GM23338 (cell line): ENCODE measurements around the gene TMEM87B. TPM values are rescaled to one million over a fixed set of nuclear protein-coding genes. Genes with fewer than 3 reads are reported as not detected.

ENCODE experiments used
- ATAC-seq: fragments of 200-7000 bp; cut with Tn5 transposase; 3 replicates; pipeline ENCODE4 v1.9.1; 2020
- DNase-seq: peaks from one replicate; pipeline ENCODE4 v3.0.0-alpha.2; 2015; ENCODE audit warnings: low spot score
- H2AFZ ChIP-seq: fragments of 200-600 bp; sonication (generic); 2 replicates; pipeline ENCODE4 v1.8.0; 2016; ENCODE audit warnings: antibody characterized with exemption, mild to moderate bottlenecking, moderate library complexity
- H3F3A ChIP-seq: fragments of 200-600 bp; sonication (generic); replicated peaks from 2 replicates; pipeline ENCODE4 v1.8.0; 2017; ENCODE audit warnings: antibody characterized with exemption, mixed run types, low read depth
- H3K27ac ChIP-seq: fragments of 200-600 bp; sonication (generic); 2 replicates; pipeline ENCODE4 v1.6.1; 2016; ENCODE audit warnings: low read depth
- H3K27me3 ChIP-seq: fragments of 200-600 bp; sonication (generic); 2 replicates; pipeline ENCODE4 v1.8.0; 2016; ENCODE audit warnings: mild to moderate bottlenecking, mixed run types, moderate library complexity; ENCODE audit not compliant: insufficient read depth
- H3K36me3 ChIP-seq: fragments of 200-600 bp; sonication (generic); 2 replicates; pipeline ENCODE4 v1.8.0; 2016; ENCODE audit warnings: mild to moderate bottlenecking; ENCODE audit not compliant: insufficient read depth
- H3K4me1 ChIP-seq: fragments of 200-600 bp; sonication (generic); 2 replicates; pipeline ENCODE4 v1.8.0; 2016; ENCODE audit warnings: mild to moderate bottlenecking, moderate library complexity; ENCODE audit not compliant: insufficient read depth
- H3K4me2 ChIP-seq: fragments of 200-600 bp; sonication (generic); 2 replicates; pipeline ENCODE4 v1.7.1; 2017; ENCODE audit warnings: mixed run types
- H3K4me3 ChIP-seq: fragments of 200-600 bp; sonication (generic); 2 replicates; pipeline ENCODE4 v1.6.1; 2016; ENCODE audit warnings: mixed run types
- H3K79me2 ChIP-seq: fragments of 200-600 bp; sonication (generic); replicated peaks from 2 replicates; pipeline ENCODE4 v1.8.0; 2017; ENCODE audit warnings: mild to moderate bottlenecking; ENCODE audit not compliant: insufficient read depth
- H3K9me2 ChIP-seq: fragments of 200-600 bp; sonication (generic); 2 replicates; pipeline ENCODE4 v1.8.0; 2017; ENCODE audit not compliant: insufficient read depth
- H4K20me1 ChIP-seq: fragments of 200-600 bp; sonication (generic); replicated peaks from 2 replicates; pipeline ENCODE4 v1.8.0; 2017; ENCODE audit warnings: mild to moderate bottlenecking; ENCODE audit not compliant: insufficient read depth
- H3K27ac Mint-ChIP-seq: 2 replicates; pipeline ENCODE4 v1.8.0; 2020; ENCODE audit warnings: inconsistent platforms, mild to moderate bottlenecking, moderate library complexity, mixed read lengths
- H3K27me3 Mint-ChIP-seq: 3 replicates; pipeline ENCODE4 v1.8.0; 2022; ENCODE audit warnings: low read depth, mild to moderate bottlenecking, moderate library complexity, mixed read lengths, inconsistent platforms; ENCODE audit not compliant: insufficient read depth, poor library complexity
- H3K36me3 Mint-ChIP-seq: 3 replicates; pipeline ENCODE4 v1.8.0; 2021; ENCODE audit warnings: low read depth, mild to moderate bottlenecking, inconsistent platforms, moderate library complexity, mixed read lengths
- H3K4me1 Mint-ChIP-seq: 3 replicates; pipeline ENCODE4 v1.8.0; 2020; ENCODE audit warnings: mild to moderate bottlenecking, inconsistent platforms, mixed read lengths
- H3K4me3 Mint-ChIP-seq: 3 replicates; pipeline ENCODE4 v1.8.0; 2021; ENCODE audit warnings: moderate library complexity, mild to moderate bottlenecking, inconsistent platforms, mixed read lengths
- H3K9me3 Mint-ChIP-seq: 3 replicates; pipeline ENCODE4 v1.8.0; 2020; ENCODE audit warnings: moderate library complexity, mild to moderate bottlenecking, inconsistent platforms, mixed read lengths
- CREB1 ChIP-seq: fragments of 250-450 bp; sonication (Bioruptor Pico); IDR thresholded peaks from 2 replicates; pipeline ENCODE4 v1.5.0; 2020; ENCODE audit warnings: low read depth, mild to moderate bottlenecking, moderate library complexity
- EZH2phosphoT487 ChIP-seq: fragments of 200-600 bp; sonication (generic); IDR thresholded peaks from one replicate; pipeline ENCODE4 v1.8.1; 2018; ENCODE audit warnings: antibody characterized with exemption; ENCODE audit not compliant: unreplicated experiment
- STAT1 ChIP-seq: IDR thresholded peaks from one replicate; pipeline ENCODE4 v1.6.1; 2016; ENCODE audit warnings: antibody characterized with exemption; ENCODE audit not compliant: unreplicated experiment
- ZNF331 ChIP-seq: fragments of 250-450 bp; sonication (Bioruptor Pico); IDR thresholded peaks from 2 replicates; pipeline ENCODE4 v1.5.0; 2020; ENCODE audit warnings: low read depth, mild to moderate bottlenecking, moderate library complexity
- polyA plus RNA-seq: library from polyadenylated mRNA; unstranded; fragments of >200 nt; fragmentation: Nextera tagmentation; extraction: Ambion mirVana; gene quantifications from 2 replicates; pipeline ENCODE4 v1.2.1, GENCODE V29; 2016
- total RNA-seq: library from RNA; depleted of rRNA; stranded (reverse); fragments of >200 nt; shearing (Covaris generic); gene quantifications from 2 replicates; pipeline ENCODE4 v1.2.3, GENCODE V29; 2014
- TF ChIP-seq, protein P1 (sequence below), 2 experiments: fragments of 200-600 bp in 1 of 2; sonication (generic) in 1 of 2; conservative IDR thresholded peaks; 2 replicates each; pipeline versions ENCODE4 v1.5.1 to v1.6.1; 2016 to 2017; ENCODE audit warnings: antibody characterized with exemption in 2 of 2, low read depth in 2 of 2, mild to moderate bottlenecking in 2 of 2, moderate library complexity in 1 of 2
- TF ChIP-seq, protein P2 (sequence below): fragments of 250-450 bp; sonication (Bioruptor Pico); IDR thresholded peaks from 2 replicates; pipeline ENCODE4 v1.5.0; 2020; ENCODE audit warnings: mild to moderate bottlenecking, moderate library complexity

TMEM87B gene
- total and polyA plus RNA-seq, 2 experiments from 2014 or later: 7.0 to 15.4 TPM

DNA sequence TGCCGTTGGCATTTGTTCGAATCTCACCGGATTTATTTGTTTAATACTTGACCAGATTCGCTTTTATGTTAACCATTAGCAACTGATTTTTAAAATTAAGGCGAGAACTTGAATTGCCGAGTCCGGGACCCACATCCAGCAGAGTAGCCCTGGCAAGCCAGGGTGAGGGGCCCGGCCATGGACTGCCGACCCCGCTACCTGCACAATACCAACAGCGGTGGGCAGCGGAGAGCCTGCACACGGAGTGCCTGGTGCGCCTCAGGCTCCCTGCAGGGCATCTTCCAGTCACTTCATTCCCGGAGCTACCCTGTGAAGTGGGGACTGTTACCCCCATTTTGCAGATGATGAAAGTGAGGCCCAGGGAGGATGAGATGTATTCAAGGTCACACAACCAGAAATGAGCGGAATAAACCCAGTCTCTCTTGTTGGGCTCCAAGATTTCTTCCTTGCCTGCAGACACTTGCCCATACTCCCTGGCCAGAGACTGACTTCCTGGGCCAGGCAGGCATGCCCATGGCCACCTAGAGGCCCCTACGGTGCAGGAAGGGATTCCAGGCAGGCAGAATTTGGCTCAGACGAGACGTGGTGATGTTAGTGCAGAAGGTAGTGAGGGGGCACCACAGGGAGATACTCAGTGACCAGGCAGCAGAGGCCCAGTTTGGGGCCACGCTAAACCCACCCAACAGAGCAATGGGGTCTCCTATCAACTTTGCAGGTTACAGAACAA is 86.0 kb downstream of the TMEM87B start:
- TF ChIP-seq STAT1 (no peak), ZNF331 (no peak)
- Histone ChIP-seq H2AFZ (peak overlapping the region; percentile 90), H3K27ac (no peak overlapping the region), H3K9me2 (no peaks in the 10 kb centered on the region), H3K36me3 (no peaks in the 10 kb centered on the region), H3K4me1 (peaks cover 9% of the 10 kb centered on the region), H3K4me2 (peak overlapping the region; percentile 95), H3K27me3 (peaks cover 64% of the 10 kb centered on the region), H3F3A (0 out of 2 replicates have a peak, but pooled peaks cover 3% of the 10 kb centered on the region), H3K79me2 (no peaks in the 10 kb centered on the region), H3K4me3 (peak overlapping the region; percentile 65), H4K20me1 (0 out of 2 replicates have a peak, but pooled peaks cover 2% of the 10 kb centered on the region)
- no peaks in the 10 kb centered on the region for H3K9me3 Mint-ChIP-seq
- peaks cover 52% of the 10 kb centered on the region for H3K27me3 Mint-ChIP-seq
- DNase-seq: no peak
- H3K36me3 Mint-ChIP-seq: no peaks in the 10 kb centered on the region; the same call in 2 of the 3 replicates
- H3K4me3 Mint-ChIP-seq: peak overlapping the region; percentile 77
- H3K4me1 Mint-ChIP-seq: peaks cover 14% of the 10 kb centered on the region
- ATAC-seq: peak; percentile 39
- no peak overlapping the region for H3K27ac Mint-ChIP-seq

DNA sequence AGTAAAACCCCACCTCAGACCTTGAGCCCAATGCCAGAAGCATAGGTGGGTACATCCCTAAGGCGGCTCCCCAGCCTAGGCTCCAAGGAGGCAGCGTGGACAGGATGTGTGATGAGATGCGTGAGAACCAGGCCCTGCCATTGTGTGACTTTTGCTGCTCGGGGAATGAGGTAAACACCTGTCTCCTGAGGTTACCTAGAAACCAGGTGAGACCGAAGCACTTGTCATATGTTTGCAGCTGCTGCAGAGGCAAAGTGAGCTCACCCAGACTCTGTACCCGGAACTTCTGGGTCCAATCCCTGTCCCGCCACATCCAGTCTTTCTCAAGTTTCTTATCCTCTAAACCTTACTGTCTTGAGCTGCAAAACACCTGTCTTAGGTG is 86.5 kb downstream of the TMEM87B start:
- Mint-ChIP-seq H3K36me3 (no peaks in the 10 kb centered on the region; the same call in 2 of the 3 replicates), H3K4me1 (peaks cover 14% of the 10 kb centered on the region), H3K27ac (no peak overlapping the region), H3K4me3 (no peak overlapping the region), H3K9me3 (no peaks in the 10 kb centered on the region), H3K27me3 (peaks cover 46% of the 10 kb centered on the region)
- ATAC-seq (no peak), DNase-seq (no peak)
- Histone ChIP-seq H3K27me3 (peaks cover 59% of the 10 kb centered on the region), H3K4me1 (peaks cover 9% of the 10 kb centered on the region), H3K9me2 (no peaks in the 10 kb centered on the region), H3F3A (0 out of 2 replicates have a peak, but pooled peaks cover 3% of the 10 kb centered on the region), H3K36me3 (no peaks in the 10 kb centered on the region), H4K20me1 (0 out of 2 replicates have a peak, but pooled peaks cover 2% of the 10 kb centered on the region), H3K4me3 (no peak overlapping the region), H3K27ac (no peak overlapping the region), H3K79me2 (no peaks in the 10 kb centered on the region), H3K4me2 (no peak overlapping the region), H2AFZ (no peak overlapping the region)
- TF ChIP-seq CREB1 (CRISPR knock-in tag) (no peak), EZH2phosphoT487 (no peak)

DNA sequence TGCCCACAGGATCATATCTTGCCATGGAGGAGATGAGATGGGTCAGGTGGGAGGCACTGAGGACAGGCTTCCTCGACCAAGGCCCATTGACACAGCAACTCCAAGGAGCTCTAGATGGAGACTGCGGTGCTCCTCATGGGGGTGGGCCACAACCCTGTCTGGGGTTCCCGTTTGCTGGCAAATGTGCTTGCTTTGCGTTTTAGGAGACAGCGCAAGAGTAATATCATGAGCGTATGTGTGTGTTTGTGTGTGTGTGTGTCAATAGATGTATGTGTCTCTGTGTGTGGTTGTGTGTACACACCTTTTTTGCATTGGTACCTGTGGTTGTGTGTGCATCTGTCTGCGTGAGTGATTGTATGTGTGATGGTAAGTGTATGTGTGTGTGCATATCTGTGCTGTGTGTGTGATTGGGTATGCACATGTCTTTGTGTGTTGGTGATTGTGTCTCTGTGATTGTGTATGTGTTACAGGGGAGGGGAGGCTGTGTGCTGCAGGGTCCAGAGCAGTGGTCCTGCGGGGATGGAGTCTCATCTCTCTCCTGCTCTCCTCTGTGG is 87.5 kb downstream of the TMEM87B start:
- peaks cover 36% of the 10 kb centered on the region for H3K27me3 Mint-ChIP-seq
- no peaks in the 10 kb centered on the region; the same call in 2 of the 3 replicates for H3K36me3 Mint-ChIP-seq
- no peak overlapping the region for H3K4me3 Mint-ChIP-seq
- Histone ChIP-seq H3K4me3 (no peak overlapping the region), H3K4me2 (no peak overlapping the region), H3K27ac (no peak overlapping the region), H4K20me1 (0 out of 2 replicates have a peak, but pooled peaks cover 2% of the 10 kb centered on the region), H3K27me3 (peaks cover 49% of the 10 kb centered on the region), H3F3A (0 out of 2 replicates have a peak, but pooled peaks cover 3% of the 10 kb centered on the region), H3K79me2 (no peaks in the 10 kb centered on the region), H2AFZ (no peak overlapping the region), H3K9me2 (no peaks in the 10 kb centered on the region), H3K4me1 (peaks cover 8% of the 10 kb centered on the region), H3K36me3 (no peaks in the 10 kb centered on the region)
- ATAC-seq (no peak), DNase-seq (no peak)
- H3K9me3 Mint-ChIP-seq: no peaks in the 10 kb centered on the region
- H3K27ac Mint-ChIP-seq: no peak overlapping the region
- peaks cover 11% of the 10 kb centered on the region for H3K4me1 Mint-ChIP-seq
- no peak for TF ChIP-seq ZNF331
- TF ChIP-seq, protein P1, sequence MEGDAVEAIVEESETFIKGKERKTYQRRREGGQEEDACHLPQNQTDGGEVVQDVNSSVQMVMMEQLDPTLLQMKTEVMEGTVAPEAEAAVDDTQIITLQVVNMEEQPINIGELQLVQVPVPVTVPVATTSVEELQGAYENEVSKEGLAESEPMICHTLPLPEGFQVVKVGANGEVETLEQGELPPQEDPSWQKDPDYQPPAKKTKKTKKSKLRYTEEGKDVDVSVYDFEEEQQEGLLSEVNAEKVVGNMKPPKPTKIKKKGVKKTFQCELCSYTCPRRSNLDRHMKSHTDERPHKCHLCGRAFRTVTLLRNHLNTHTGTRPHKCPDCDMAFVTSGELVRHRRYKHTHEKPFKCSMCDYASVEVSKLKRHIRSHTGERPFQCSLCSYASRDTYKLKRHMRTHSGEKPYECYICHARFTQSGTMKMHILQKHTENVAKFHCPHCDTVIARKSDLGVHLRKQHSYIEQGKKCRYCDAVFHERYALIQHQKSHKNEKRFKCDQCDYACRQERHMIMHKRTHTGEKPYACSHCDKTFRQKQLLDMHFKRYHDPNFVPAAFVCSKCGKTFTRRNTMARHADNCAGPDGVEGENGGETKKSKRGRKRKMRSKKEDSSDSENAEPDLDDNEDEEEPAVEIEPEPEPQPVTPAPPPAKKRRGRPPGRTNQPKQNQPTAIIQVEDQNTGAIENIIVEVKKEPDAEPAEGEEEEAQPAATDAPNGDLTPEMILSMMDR (conservative IDR thresholded peaks at IDR 0.05; ENCODE audit: low read depth in 2 of 2): no peak
- TF ChIP-seq, protein P2, sequence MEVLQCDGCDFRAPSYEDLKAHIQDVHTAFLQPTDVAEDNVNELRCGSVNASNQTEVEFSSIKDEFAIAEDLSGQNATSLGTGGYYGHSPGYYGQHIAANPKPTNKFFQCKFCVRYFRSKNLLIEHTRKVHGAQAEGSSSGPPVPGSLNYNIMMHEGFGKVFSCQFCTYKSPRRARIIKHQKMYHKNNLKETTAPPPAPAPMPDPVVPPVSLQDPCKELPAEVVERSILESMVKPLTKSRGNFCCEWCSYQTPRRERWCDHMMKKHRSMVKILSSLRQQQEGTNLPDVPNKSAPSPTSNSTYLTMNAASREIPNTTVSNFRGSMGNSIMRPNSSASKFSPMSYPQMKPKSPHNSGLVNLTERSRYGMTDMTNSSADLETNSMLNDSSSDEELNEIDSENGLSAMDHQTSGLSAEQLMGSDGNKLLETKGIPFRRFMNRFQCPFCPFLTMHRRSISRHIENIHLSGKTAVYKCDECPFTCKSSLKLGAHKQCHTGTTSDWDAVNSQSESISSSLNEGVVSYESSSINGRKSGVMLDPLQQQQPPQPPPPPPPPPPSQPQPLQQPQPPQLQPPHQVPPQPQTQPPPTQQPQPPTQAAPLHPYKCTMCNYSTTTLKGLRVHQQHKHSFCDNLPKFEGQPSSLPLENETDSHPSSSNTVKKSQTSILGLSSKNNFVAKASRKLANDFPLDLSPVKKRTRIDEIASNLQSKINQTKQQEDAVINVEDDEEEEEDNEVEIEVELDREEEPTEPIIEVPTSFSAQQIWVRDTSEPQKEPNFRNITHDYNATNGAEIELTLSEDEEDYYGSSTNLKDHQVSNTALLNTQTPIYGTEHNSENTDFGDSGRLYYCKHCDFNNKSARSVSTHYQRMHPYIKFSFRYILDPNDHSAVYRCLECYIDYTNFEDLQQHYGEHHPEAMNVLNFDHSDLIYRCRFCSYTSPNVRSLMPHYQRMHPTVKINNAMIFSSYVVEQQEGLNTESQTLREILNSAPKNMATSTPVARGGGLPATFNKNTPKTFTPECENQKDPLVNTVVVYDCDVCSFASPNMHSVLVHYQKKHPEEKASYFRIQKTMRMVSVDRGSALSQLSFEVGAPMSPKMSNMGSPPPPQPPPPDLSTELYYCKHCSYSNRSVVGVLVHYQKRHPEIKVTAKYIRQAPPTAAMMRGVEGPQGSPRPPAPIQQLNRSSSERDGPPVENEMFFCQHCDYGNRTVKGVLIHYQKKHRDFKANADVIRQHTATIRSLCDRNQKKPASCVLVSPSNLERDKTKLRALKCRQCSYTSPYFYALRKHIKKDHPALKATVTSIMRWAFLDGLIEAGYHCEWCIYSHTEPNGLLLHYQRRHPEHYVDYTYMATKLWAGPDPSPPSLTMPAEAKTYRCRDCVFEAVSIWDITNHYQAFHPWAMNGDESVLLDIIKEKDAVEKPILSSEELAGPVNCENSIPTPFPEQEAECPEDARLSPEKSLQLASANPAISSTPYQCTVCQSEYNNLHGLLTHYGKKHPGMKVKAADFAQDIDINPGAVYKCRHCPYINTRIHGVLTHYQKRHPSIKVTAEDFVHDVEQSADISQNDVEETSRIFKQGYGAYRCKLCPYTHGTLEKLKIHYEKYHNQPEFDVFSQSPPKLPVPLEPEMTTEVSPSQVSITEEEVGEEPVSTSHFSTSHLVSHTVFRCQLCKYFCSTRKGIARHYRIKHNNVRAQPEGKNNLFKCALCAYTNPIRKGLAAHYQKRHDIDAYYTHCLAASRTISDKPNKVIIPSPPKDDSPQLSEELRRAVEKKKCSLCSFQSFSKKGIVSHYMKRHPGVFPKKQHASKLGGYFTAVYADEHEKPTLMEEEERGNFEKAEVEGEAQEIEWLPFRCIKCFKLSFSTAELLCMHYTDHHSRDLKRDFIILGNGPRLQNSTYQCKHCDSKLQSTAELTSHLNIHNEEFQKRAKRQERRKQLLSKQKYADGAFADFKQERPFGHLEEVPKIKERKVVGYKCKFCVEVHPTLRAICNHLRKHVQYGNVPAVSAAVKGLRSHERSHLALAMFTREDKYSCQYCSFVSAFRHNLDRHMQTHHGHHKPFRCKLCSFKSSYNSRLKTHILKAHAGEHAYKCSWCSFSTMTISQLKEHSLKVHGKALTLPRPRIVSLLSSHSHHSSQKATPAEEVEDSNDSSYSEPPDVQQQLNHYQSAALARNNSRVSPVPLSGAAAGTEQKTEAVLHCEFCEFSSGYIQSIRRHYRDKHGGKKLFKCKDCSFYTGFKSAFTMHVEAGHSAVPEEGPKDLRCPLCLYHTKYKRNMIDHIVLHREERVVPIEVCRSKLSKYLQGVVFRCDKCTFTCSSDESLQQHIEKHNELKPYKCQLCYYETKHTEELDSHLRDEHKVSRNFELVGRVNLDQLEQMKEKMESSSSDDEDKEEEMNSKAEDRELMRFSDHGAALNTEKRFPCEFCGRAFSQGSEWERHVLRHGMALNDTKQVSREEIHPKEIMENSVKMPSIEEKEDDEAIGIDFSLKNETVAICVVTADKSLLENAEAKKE (CRISPR knock-in tag): no peak
